Articular chondrocyte of knee joint (primary cell): ENCODE measurements around the gene SNX2. TPM values are rescaled to one million over a fixed set of nuclear protein-coding genes. Genes with fewer than 3 reads are reported as not detected.

Experiments
- total RNA-seq: library from RNA; depleted of rRNA; stranded (reverse); fragments of >200 nt; gene quantifications from 2 replicates; pipeline ENCODE4 v1.2.3, GENCODE V29; 2012

The SNX2 gene
- 105 TPM in 2 replicates for total RNA-seq

DNA sequence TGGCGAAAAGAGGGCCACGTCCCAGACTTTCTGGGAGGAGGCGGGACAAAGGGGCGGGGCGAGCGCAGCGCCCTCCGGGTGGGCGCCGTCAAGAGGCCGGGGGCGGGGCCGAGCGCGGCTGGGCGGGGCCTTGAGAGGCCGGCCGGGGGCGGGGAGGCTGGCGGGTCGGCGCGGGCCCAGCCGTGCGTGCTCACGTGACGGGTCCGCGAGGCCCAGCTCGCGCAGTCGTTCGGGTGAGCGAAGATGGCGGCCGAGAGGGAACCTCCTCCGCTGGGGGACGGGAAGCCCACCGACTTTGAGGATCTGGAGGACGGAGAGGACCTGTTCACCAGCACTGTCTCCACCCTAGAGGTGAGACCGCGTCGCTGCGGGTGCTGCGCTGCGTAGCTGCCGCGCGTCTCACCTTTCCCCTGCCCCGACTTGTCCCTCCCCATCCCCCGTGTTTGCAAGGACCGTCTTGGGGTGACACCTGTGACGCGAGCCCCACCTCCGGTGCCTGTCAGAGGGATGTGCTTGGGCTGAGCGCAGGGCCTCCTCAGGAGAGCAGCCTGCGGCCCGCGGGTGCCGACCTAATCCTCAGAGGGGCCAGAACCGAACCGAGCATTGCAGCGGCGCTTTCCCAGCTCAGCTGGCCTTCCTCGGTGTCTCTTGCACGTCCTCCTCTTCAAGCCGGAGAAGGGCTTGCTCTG, at the start of gene SNX2:
TSS of gene SNX2 (plus strand) at position 220 of the 689 bp plus-strand sequence. CDS start at position 244, 24 bp downstream.

GRCh38 chr5:122845229-122846050, 70.6 kb downstream of the SNX2 start, which contains the start of gene SNX24:
SNX24 (plus strand) TSS chr5:122845613; CDS start chr5:122845634, 21 bp downstream.

Other genes with a start within 250 kb of the SNX2 start
- 37.8 and 40.6 TPM in 2 replicates for gene SNX24, start 70.5 kb downstream of the SNX2 start, total RNA-seq